Stomach (tissue), 19 donors: ENCODE results near the gene TLCD3A. TPM values are rescaled to one million over a fixed set of nuclear protein-coding genes. Genes with fewer than 3 reads are reported as not detected.
A peak's percentile ranks its signal among the peaks of the same experiment; 100 is the strongest.

Source experiments
- DNase-seq, 2 donors: peaks; one replicate each; pipeline versions ENCODE4 v3.0.0 to v3.0.0-alpha.2; 2013 to 2019
- H3K27ac ChIP-seq, 5 donors: fragments of 200-600 bp in 4 of 5; sonication (generic) in 4 of 5; one replicate each; pipeline ENCODE4 v1.5.1; 2013 to 2019; ENCODE audit warnings: mild to moderate bottlenecking in 1 of 5, moderate library complexity in 1 of 5
- H3K27me3 ChIP-seq, 3 donors: fragments of 200-600 bp; sonication (generic); one replicate each; pipeline ENCODE4 v1.5.1; 2017 to 2019; ENCODE audit warnings: mixed run types in 1 of 3
- H3K36me3 ChIP-seq, 4 donors: fragments of 200-600 bp; sonication (generic); 1 replicate in 3 of 4; 2 replicates in 1 of 4; pipeline ENCODE4 v1.5.1; 2016 to 2019
- H3K4me1 ChIP-seq, 4 donors: fragments of 200-600 bp; sonication (generic); one replicate each; pipeline ENCODE4 v1.5.1; 2016 to 2019
- H3K4me3 ChIP-seq, 4 donors: fragments of 200-600 bp; sonication (generic) in 3 of 4; one replicate each; pipeline ENCODE4 v1.5.1; 2016 to 2019; ENCODE audit warnings: mild to moderate bottlenecking in 1 of 4
- H3K9me3 ChIP-seq, 4 donors: fragments of 200-600 bp; sonication (generic); one replicate each; pipeline ENCODE4 v1.5.1; 2016 to 2019
- EP300 ChIP-seq: sonication (generic); formaldehyde crosslinking; IDR thresholded peaks from one replicate; pipeline ENCODE4 v1.6.1; 2017; ENCODE audit warnings: antibody characterized with exemption
- POLR2A ChIP-seq, 4 donors: fragments of 450-650 bp; IDR thresholded peaks; one replicate each; pipeline ENCODE4 v1.6.1; 2016; ENCODE audit warnings: antibody characterized with exemption in 4 of 4, control low read depth in 2 of 4, mild to moderate bottlenecking in 1 of 4, moderate library complexity in 1 of 4
- POLR2AphosphoS5 ChIP-seq, 3 donors: sonication (generic); formaldehyde crosslinking; IDR thresholded peaks; one replicate each; pipeline ENCODE4 v1.6.1; 2016; ENCODE audit warnings: antibody characterized with exemption in 3 of 3
- WGBS, 5 donors: extraction: QIAGEN DNeasy Blood & Tissue Kit in 3 of 5; methylation state at CpG; one replicate each; pipeline versions ENCODE4 v1.1.5 to v1.1.7; 2013 to 2018; 5-methylcytosine and 5-hydroxymethylcytosine counted together
- intact Hi-C: fragments of 100-400 bp; cut with DNase I; formaldehyde crosslinking; loops from one replicate; pipeline ENCODE4 v1.15.1; 2023; ENCODE audit warnings: low total_unique reads
- long read RNA-seq, 10 donors: transcript quantifications; one replicate each; lab custom pipeline, GENCODE V29; 2026
- polyA plus RNA-seq, 3 donors: library from polyadenylated mRNA; stranded (reverse); fragments of 200-250 nt; gene quantifications; one replicate each; pipeline ENCODE4 v1.2.3, GENCODE V29; 2013
- total RNA-seq, 5 donors: library from RNA; depleted of rRNA; stranded (reverse); fragments of >200 nt; gene quantifications; one replicate each; pipeline versions ENCODE4 v1.1.0 to v1.2.3, GENCODE V29; 2014 to 2016
- TF ChIP-seq, protein P1 (sequence below), 7 experiments: fragments of 450-650 bp in 4 of 7; fragments of 200-600 bp in 3 of 7; sonication (generic) in 3 of 7; IDR thresholded peaks; one replicate each; pipeline ENCODE4 v1.5.1; 2016 to 2019; ENCODE audit warnings: antibody characterized with exemption in 7 of 7, control low read depth in 2 of 7, mild to moderate bottlenecking in 1 of 7
- donor health status: healthy with polysubstance abuse.
- donor health status: Bipolar disorder and iron deficiency.
- donor health status: healthy.

The TLCD3A gene
- total RNA-seq (10 to 100 TPM in 4 of 5 donors, under 1 TPM in 1; 0.58 to 33.2 (median 12.2) TPM), polyA plus RNA-seq (10 to 100 TPM in 1 of 3 donors, 1 to 10 TPM in 2; 7.9 to 12.3 (median 8.7) TPM)
- long read RNA-seq, donor 1, partial matches to known transcripts = 0 of 3 reads
- long read RNA-seq, donor 1, other reads (novel, unspliced or antisense) = 0 of 3 reads
- long read RNA-seq, donor 2, partial matches to known transcripts = 45 of 71 reads
- long read RNA-seq, donor 2, other reads (novel, unspliced or antisense) = 23 of 71 reads
- long read RNA-seq, donor 3, transcript FAM57A-202 (5 exons, 2,412 nt) = major isoform, 8 of 10 reads
- long read RNA-seq, donor 3, partial matches to known transcripts = 0 of 10 reads
- long read RNA-seq, donor 3, other reads (novel, unspliced or antisense) = 0 of 10 reads
- long read RNA-seq, donor 4, partial matches to known transcripts = 0 of 1 reads
- long read RNA-seq, donor 4, other reads (novel, unspliced or antisense) = 0 of 1 reads
- long read RNA-seq, donor 5, transcript FAM57A-202 (5 exons, 2,412 nt) = major isoform, 9 of 10 reads
- long read RNA-seq, donor 5, partial matches to known transcripts = 0 of 10 reads
- long read RNA-seq, donor 5, other reads (novel, unspliced or antisense) = 0 of 10 reads
- long read RNA-seq, donor 6, transcript FAM57A-202 (5 exons, 2,412 nt) = major isoform, 15 of 19 reads
- long read RNA-seq, donor 6, partial matches to known transcripts = 0 of 19 reads
- long read RNA-seq, donor 6, other reads (novel, unspliced or antisense) = 0 of 19 reads
- long read RNA-seq, donor 7, transcript FAM57A-202 (5 exons, 2,412 nt) = major isoform, 5 of 7 reads
- long read RNA-seq, donor 7, partial matches to known transcripts = 0 of 7 reads
- long read RNA-seq, donor 7, other reads (novel, unspliced or antisense) = 0 of 7 reads
- long read RNA-seq, donor 8, transcript FAM57A-202 (5 exons, 2,412 nt) = major isoform, 11 of 13 reads
- long read RNA-seq, donor 8, partial matches to known transcripts = 0 of 13 reads
- long read RNA-seq, donor 8, other reads (novel, unspliced or antisense) = 0 of 13 reads
- long read RNA-seq, donor 9, transcript FAM57A-202 (5 exons, 2,412 nt) = major isoform, 9 of 11 reads
- long read RNA-seq, donor 9, partial matches to known transcripts = 0 of 11 reads
- long read RNA-seq, donor 9, other reads (novel, unspliced or antisense) = 0 of 11 reads
- long read RNA-seq, donor 10, transcript FAM57A-202 (5 exons, 2,412 nt) = major isoform, 5 of 6 reads
- long read RNA-seq, donor 10, partial matches to known transcripts = 0 of 6 reads
- long read RNA-seq, donor 10, other reads (novel, unspliced or antisense) = 0 of 6 reads

DNA sequence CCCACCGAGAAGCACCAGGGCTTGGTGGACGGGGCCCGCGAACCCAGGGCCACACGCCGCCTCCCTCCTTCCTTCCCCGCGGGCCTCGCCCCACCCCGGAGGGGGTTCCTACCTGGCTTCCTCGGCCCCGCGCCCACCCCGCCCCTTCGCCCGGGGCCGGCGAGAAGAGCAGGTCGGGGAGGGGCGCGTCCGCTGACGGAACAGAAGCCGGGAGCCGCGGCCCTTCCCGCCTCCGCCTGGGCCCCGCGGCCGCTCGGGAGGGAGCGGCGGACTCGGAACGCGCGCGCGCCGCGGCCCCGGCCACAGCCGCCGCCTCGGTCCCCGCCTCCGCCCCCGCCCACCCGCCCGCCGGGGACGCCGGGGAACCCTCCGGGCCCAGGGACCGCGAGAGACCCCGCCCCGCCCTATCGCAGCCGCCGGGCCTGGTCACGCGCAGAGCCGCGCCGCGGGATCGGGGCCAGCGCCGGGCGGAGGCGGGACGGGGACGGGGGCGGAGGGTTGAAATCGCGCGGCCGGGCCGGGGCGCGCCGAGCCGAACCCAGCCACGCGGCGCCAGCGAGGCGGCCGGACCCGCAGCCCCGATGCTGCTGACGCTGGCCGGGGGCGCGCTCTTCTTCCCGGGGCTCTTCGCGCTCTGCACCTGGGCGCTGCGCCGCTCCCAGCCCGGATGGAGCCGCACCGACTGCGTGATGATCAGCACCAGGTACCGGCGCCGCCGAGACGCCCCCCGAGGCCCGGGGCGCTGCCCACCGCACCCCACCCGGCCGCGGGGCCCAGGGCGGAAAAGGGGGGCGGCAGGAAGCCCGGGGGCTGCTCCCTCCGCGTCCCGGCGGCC lies at the start of gene TLCD3A:
TSS of gene TLCD3A (plus strand) at position 530 of the 835 bp plus-strand sequence. CDS start at position 582, 52 bp downstream.
- intact Hi-C loops = no loop called here
- no peaks in the 10 kb centered on the region for H3K9me3 ChIP-seq
- peaks cover 9 to 63% (median 38%) of the 10 kb centered on the region in 4 donors for H3K4me1 ChIP-seq
- 0% methylated on average over 9 to 126 of the region's 126 CpGs; no CpG with 5 or more reads in 1 of the 5 donors for WGBS, 5 donors
- peaks cover 0 to 21% (median 3%) of the 10 kb centered on the region in 4 donors for H3K36me3 ChIP-seq
- DNase-seq = peak; percentile 87 to 93
- peak within 1 kb of the TSS; percentile 66 to 94 (median 78) for H3K4me3 ChIP-seq
- H3K27me3 ChIP-seq = no peaks in the 10 kb centered on the region
- peak in 2 of 3 donors; percentile 31 to 46 for TF ChIP-seq POLR2AphosphoS5 (IDR thresholded peaks at IDR 0.05)
- no peak for TF ChIP-seq EP300
- H3K27ac ChIP-seq = peak within 1 kb of the TSS; percentile 86 to 94 (median 87)

DNA sequence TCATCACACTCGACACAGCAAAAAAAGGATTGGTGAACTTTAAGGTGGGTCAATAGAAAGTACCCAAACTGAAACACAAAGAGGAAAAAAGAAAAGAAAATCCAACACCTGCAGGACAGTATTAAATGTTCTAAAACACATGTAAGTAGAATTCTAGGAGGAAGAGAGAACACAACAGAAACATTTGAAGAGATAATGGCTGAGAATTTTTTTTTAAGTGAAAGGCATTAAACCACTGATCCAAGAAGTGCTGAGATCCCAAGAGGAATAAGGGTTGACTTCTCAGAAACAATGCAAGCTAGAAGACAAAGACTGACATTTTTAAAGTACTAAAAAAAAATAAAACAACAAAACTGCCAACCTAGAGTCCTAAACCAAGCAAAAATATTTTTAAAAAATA lies 49.4 kb upstream of the TLCD3A start:
- TF ChIP-seq EP300 (no peak), POLR2AphosphoS5 (IDR thresholded peaks at IDR 0.05) (no peak)
- TF ChIP-seq, protein P1, sequence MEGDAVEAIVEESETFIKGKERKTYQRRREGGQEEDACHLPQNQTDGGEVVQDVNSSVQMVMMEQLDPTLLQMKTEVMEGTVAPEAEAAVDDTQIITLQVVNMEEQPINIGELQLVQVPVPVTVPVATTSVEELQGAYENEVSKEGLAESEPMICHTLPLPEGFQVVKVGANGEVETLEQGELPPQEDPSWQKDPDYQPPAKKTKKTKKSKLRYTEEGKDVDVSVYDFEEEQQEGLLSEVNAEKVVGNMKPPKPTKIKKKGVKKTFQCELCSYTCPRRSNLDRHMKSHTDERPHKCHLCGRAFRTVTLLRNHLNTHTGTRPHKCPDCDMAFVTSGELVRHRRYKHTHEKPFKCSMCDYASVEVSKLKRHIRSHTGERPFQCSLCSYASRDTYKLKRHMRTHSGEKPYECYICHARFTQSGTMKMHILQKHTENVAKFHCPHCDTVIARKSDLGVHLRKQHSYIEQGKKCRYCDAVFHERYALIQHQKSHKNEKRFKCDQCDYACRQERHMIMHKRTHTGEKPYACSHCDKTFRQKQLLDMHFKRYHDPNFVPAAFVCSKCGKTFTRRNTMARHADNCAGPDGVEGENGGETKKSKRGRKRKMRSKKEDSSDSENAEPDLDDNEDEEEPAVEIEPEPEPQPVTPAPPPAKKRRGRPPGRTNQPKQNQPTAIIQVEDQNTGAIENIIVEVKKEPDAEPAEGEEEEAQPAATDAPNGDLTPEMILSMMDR (IDR thresholded peaks at IDR 0.05) = no peak
- intact Hi-C loops = no loop called here
- Histone ChIP-seq H3K36me3 (peaks cover 0 to 47% (median 36%) of the 10 kb centered on the region in 4 donors), H3K27me3 (no peaks in the 10 kb centered on the region), H3K4me1 (peaks cover 0 to 5% (median 0%) of the 10 kb centered on the region in 4 donors), H3K4me3 (no peak overlapping the region), H3K27ac (no peak overlapping the region), H3K9me3 (no peaks in the 10 kb centered on the region)
- no peak for DNase-seq
- 92 to 95% (median 93%) methylated on average over 1 of the region's 1 CpG for WGBS, 5 donors

DNA sequence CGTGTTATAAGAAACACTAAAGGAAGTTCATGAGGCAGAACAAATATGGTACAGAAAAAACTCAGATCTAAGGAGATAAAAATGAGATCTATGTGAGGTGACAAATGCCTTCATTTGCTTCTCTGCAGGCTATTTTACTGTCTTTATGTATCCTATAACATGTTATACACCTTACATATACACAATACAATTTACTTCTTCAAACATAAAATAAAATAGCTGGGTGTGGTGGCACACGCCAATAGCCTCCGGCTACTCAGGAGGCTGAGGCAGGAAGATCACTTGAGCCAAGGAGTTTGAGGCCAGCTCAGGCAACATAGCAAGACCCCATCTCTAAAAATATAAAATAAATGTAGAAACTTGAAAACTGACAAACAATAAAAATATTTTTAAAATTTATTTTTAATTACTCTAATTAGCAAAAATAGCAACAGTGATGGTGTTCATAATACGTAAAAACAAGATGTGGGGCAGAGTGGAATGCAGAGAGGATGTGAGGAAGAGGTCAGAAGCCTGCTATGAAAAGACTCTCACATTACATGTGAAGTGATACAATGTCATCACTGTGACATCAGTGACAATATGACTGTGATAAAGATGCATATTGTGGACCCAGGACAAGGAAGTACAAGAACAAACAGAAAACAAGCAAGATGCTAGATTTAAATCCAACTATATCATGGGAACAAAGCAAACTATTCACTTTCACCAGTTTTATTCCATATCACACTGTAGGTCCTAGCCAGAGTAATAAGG lies 48.7 kb upstream of the TLCD3A start:
- no peaks in the 10 kb centered on the region for H3K27me3 ChIP-seq
- intact Hi-C loops = no loop called here
- no peaks in the 10 kb centered on the region for H3K9me3 ChIP-seq
- peaks cover 0 to 5% (median 0%) of the 10 kb centered on the region in 4 donors for H3K4me1 ChIP-seq
- no peak overlapping the region for H3K4me3 ChIP-seq
- WGBS, 5 donors = 83 to 87% (median 84%) methylated on average over 4 of the region's 4 CpGs
- no peak for DNase-seq
- TF ChIP-seq POLR2A (IDR thresholded peaks at IDR 0.05) (no peak), POLR2AphosphoS5 (IDR thresholded peaks at IDR 0.05) (no peak), EP300 (no peak)
- TF ChIP-seq, protein P1 (IDR thresholded peaks at IDR 0.05) = no peak
- H3K36me3 ChIP-seq = peaks cover 0 to 52% (median 36%) of the 10 kb centered on the region in 4 donors
- no peak overlapping the region for H3K27ac ChIP-seq
